Right atrium auricular region (tissue), 2 donors: Measurements from ENCODE around the gene RAD50. TPM values are rescaled to one million over a fixed set of nuclear protein-coding genes. Genes with fewer than 3 reads are reported as not detected.
"Not testable (repeated sequence)": the region's sequence is repeated elsewhere in the genome, so short reads cannot be mapped to it uniquely, and the experiment has no call there.

Source experiments
- DNase-seq: peaks from one replicate; pipeline ENCODE4 v3.0.0-alpha.2; 2019; ENCODE audit warnings: low spot score
- H3K27ac ChIP-seq, 2 donors: fragments of 200-600 bp; sonication (generic); 1 replicate in 1 of 2; 2 replicates in 1 of 2; pipeline ENCODE4 v1.5.1; 2016 to 2019
- H3K27me3 ChIP-seq, 2 donors: fragments of 200-600 bp; sonication (generic); one replicate each; pipeline versions ENCODE4 v1.5.1 to v1.6.0; 2017 to 2019
- H3K36me3 ChIP-seq: fragments of 200-600 bp; sonication (generic); one replicate; pipeline ENCODE4 v1.5.1; 2016
- H3K4me1 ChIP-seq, 2 donors: fragments of 200-600 bp; sonication (generic); one replicate each; pipeline versions ENCODE4 v1.5.1 to v1.6.0; 2017 to 2019
- H3K4me3 ChIP-seq, 2 donors: fragments of 200-600 bp; sonication (generic); 1 replicate in 1 of 2; 2 replicates in 1 of 2; pipeline ENCODE4 v1.5.1; 2017 to 2019; ENCODE audit warnings: mild to moderate bottlenecking in 1 of 2, moderate library complexity in 1 of 2
- H3K9me3 ChIP-seq, 2 donors: fragments of 200-600 bp; sonication (generic); one replicate each; pipeline ENCODE4 v1.5.1; 2019
- CTCF ChIP-seq, 2 donors: fragments of 200-600 bp; sonication (generic); IDR thresholded peaks; one replicate each; pipeline ENCODE4 v1.5.1; 2019; ENCODE audit warnings: antibody characterized with exemption in 2 of 2
- total RNA-seq, 2 donors: library from RNA; depleted of rRNA; stranded (reverse); fragments of >200 nt; gene quantifications; one replicate each; pipeline ENCODE4 v1.1.0, GENCODE V29; 2016

Gene RAD50
- total RNA-seq, 2 donors from 2014 or later, result 11.5 to 18.6 TPM

GRCh38 chr5:132540149-132540548 lies 16.6 kb upstream of the RAD50 start:
- no peak for DNase-seq
- H3K27ac ChIP-seq, result no peak overlapping the region
- H3K27me3 ChIP-seq, result no peaks in the 10 kb centered on the region
- no peak for TF ChIP-seq CTCF (IDR thresholded peaks at IDR 0.05)
- H3K4me3 ChIP-seq, result no peak overlapping the region
- H3K4me1 ChIP-seq, result no peaks in the 10 kb centered on the region
- H3K9me3 ChIP-seq, result no peaks in the 10 kb centered on the region
- H3K36me3 ChIP-seq, result no peaks in the 10 kb centered on the region

DNA sequence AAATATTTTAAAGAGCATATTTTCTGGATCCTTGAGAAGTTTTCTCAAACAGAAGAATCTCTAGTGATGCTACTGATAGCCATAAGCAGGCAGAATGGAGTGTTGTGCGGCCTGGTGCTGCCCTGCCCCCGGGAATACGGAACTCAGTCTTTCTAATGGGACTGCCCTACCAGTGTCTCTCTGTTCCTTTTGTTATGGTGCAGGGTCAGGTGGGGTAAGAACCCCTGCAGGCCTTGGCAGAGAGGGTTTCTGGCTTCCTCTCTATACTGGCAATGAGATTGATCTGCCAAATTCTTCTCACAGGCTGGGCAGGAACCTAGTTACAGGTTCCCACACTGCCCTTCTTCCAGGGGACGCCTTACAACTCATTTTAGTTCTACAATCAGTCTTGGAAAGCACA lies 16.0 kb upstream of the RAD50 start:
- DNase-seq, result no peak
- Histone ChIP-seq H3K4me3 (no peak overlapping the region), H3K36me3 (no peaks in the 10 kb centered on the region), H3K27me3 (no peaks in the 10 kb centered on the region), H3K27ac (no peak overlapping the region), H3K9me3 (no peaks in the 10 kb centered on the region), H3K4me1 (no peaks in the 10 kb centered on the region)
- TF ChIP-seq CTCF (IDR thresholded peaks at IDR 0.05), result no peak

DNA sequence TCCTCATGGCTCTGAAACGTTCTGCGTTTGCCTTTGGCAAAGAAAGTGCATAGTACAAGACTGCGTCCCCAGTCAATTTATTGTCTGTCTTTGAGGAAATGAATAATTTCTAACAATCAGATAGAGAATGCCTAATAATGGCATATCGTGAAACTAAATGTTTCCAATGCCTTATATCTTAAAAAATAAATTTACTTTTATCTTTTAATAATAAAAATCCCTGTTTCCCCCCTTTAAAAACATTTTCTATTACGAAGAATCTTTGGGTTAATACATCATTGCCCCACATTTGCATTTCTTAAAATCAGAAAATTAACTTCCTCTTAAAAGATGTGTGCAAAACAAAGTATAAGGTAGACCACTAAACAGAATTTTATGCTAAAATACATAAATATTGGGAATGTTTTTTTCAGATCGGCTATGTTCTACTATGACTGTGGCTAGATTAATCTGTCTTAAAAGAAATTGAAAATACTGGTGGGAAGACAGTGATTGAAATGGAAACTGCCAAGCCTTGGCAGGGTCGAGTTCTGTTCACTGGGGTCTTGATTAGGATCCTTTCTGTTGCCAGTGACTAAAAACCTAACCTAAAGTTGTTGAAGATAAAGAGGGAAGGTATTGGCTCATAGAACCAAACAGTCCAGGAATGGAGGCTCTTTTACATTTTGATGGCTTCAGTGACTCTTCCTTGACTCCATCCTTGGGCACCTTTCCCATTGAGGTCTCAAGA lies 13.1 kb upstream of the RAD50 start, which contains the start of gene IL5:
Gene IL5 (minus strand): TSS at position 51 of the 730 bp plus-strand sequence. CDS start 44 bp downstream, at position 7.
- H3K4me3 ChIP-seq, result no peak within 1 kb of the TSS
- no peak within 1 kb of the TSS for H3K27ac ChIP-seq
- H3K9me3 ChIP-seq, result no peaks in the 10 kb centered on the region
- H3K4me1 ChIP-seq, result no peaks in the 10 kb centered on the region
- H3K27me3 ChIP-seq, result no peaks in the 10 kb centered on the region
- no peaks in the 10 kb centered on the region for H3K36me3 ChIP-seq
- TF ChIP-seq CTCF (IDR thresholded peaks at IDR 0.05), result no peak
- no peak for DNase-seq

DNA sequence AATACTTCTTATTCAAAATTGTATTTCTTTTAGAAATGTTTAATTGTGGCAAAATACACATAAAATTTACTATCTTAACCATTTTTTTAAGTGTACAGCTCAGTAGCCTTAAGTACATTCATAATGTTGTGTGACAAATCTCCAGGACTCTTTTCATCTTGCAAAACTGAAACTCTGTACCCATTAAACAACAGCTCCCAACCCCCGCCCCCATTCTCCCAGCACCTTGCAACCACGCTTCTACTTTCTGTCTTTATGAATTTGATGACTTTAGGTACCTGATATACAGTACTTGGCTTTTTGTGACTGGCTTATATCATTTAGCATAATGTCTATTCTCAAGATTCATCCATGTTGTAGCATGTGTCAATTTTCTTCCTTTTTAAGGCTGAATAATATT lies 10.7 kb upstream of the RAD50 start:
- Histone ChIP-seq H3K4me3 (no peak overlapping the region), H3K9me3 (no peaks in the 10 kb centered on the region), H3K36me3 (no peaks in the 10 kb centered on the region), H3K27ac (no peak overlapping the region), H3K27me3 (no peaks in the 10 kb centered on the region), H3K4me1 (no peaks in the 10 kb centered on the region)
- no peak for TF ChIP-seq CTCF (IDR thresholded peaks at IDR 0.05)
- DNase-seq, result no peak

DNA sequence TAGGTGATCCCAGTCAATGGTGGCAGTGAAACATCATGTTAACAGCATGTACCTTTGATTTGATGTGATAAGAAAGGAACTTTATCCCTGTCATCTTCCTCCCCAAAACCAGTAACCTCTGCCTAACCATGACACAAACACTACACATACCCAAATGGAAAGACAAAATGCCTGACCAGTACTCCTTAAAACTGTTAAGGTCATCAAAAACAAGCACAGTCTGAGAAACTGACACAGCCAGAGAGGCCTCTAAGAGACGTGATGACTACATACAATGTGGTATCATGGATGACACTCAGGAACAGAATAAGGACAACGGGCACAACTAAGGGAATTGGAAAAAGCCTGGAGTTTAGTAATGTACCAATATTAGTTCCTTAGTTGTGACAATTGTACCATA lies 9.5 kb upstream of the RAD50 start:
- TF ChIP-seq CTCF (IDR thresholded peaks at IDR 0.05), result no peak
- DNase-seq, result no peak
- H3K27me3 ChIP-seq, result no peaks in the 10 kb centered on the region
- H3K4me1 ChIP-seq, result no peaks in the 10 kb centered on the region
- H3K27ac ChIP-seq, result no peak overlapping the region
- H3K4me3 ChIP-seq, result no peak overlapping the region
- H3K36me3 ChIP-seq, result no peaks in the 10 kb centered on the region
- no peaks in the 10 kb centered on the region for H3K9me3 ChIP-seq

GRCh38 chr5:132548834-132549233 lies 7.9 kb upstream of the RAD50 start:
- not testable (repeated sequence) for H3K4me1 ChIP-seq, DNase-seq, H3K9me3 ChIP-seq, H3K27me3 ChIP-seq, H3K36me3 ChIP-seq, H3K27ac ChIP-seq, H3K4me3 ChIP-seq
